ENCODE data around the gene EPN2.

DNA sequence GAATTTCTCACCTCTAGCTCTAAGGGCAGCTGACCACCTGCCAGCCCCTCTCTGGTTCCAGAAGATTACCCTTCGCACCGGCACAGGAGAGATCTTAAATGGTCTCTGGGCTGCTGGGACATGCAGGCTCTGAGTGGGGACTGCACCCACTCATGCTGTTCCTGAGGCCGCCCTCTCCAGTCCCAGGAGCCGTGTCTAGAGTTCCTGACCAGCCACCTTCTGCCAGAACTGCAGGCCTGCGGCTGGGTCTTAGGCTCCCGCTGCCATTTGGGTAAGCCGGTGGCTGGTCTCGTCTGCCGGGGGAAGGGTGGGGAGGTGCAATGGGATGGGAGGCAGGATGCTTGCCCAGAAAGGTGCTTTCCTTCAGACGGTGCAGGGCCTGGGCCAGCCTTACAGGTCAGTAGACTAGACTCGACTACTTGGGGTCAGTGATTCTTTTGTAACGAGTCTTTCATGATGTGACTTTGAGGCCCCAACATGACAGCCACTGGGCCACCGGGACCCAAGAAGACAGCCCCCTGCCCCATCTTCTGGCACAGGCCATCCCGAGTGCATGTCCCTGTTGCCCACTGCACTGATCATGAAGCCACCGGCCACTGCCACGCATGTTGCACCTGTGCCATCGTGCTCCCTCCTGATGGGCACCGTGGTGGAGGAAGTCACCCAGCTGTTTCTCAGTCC is 98.9 kb downstream of the EPN2 start:
- TF ChIP-seq, protein P1, sequence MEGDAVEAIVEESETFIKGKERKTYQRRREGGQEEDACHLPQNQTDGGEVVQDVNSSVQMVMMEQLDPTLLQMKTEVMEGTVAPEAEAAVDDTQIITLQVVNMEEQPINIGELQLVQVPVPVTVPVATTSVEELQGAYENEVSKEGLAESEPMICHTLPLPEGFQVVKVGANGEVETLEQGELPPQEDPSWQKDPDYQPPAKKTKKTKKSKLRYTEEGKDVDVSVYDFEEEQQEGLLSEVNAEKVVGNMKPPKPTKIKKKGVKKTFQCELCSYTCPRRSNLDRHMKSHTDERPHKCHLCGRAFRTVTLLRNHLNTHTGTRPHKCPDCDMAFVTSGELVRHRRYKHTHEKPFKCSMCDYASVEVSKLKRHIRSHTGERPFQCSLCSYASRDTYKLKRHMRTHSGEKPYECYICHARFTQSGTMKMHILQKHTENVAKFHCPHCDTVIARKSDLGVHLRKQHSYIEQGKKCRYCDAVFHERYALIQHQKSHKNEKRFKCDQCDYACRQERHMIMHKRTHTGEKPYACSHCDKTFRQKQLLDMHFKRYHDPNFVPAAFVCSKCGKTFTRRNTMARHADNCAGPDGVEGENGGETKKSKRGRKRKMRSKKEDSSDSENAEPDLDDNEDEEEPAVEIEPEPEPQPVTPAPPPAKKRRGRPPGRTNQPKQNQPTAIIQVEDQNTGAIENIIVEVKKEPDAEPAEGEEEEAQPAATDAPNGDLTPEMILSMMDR (IDR thresholded peaks at IDR 0.05): no peak
- TF ChIP-seq POLR2A (IDR thresholded peaks at IDR 0.05): no peak

Measured in uterus (tissue), 2 donors.